ENCODE measurements around the gene NHSL2.

- no peak for TF ChIP-seq ZNF274 (IDR thresholded peaks at IDR 0.05; ENCODE audit: low read depth, low read length)
- TF ChIP-seq SUZ12 (IDR thresholded peaks at IDR 0.05; ENCODE audit: extremely low read depth, insufficient read depth, insufficient read length): no peak
Measured at GRCh38 chrX:72083291-72083690, 172.6 kb downstream of the NHSL2 start.

All from NT2/D1 (cell line).